Heart left ventricle (tissue), 16 donors: ENCODE data around the gene LRRC15. TPM values are rescaled to one million over a fixed set of nuclear protein-coding genes. Genes with fewer than 3 reads are reported as not detected.
A peak's percentile ranks its signal among the peaks of the same experiment; 100 is the strongest.

Source experiments
- ATAC-seq, 4 donors: fragments of 200-7000 bp; cut with Tn5 transposase; one replicate each; pipeline ENCODE4 v1.9.1; 2020 to 2022; ENCODE audit warnings: moderate library complexity in 4 of 4, mild to moderate bottlenecking in 3 of 4, moderate number of reproducible peaks in 1 of 4
- DNase-seq, 5 donors: peaks; one replicate each; pipeline ENCODE4 v3.0.0-alpha.2; 2020
- H3K27ac ChIP-seq, 12 donors: fragments of 200-600 bp; sonication (generic) in 4 of 12; one replicate each; pipeline versions ENCODE4 v1.5.0 to v1.8.0; 2016 to 2022; ENCODE audit warnings: mild to moderate bottlenecking in 2 of 12
- H3K27me3 ChIP-seq, 9 donors: fragments of 200-600 bp; sonication (generic) in 2 of 9; one replicate each; pipeline versions ENCODE4 v1.5.1 to v1.8.0; 2016 to 2022; ENCODE audit warnings: mild to moderate bottlenecking in 3 of 9
- H3K36me3 ChIP-seq, 9 donors: fragments of 200-600 bp; sonication (generic) in 2 of 9; one replicate each; pipeline versions ENCODE4 v1.5.0 to v1.8.0; 2018 to 2022; ENCODE audit warnings: mild to moderate bottlenecking in 2 of 9
- H3K4me1 ChIP-seq, 12 donors: fragments of 200-600 bp; sonication (generic) in 4 of 12; one replicate each; pipeline versions ENCODE4 v1.5.0 to v1.8.0; 2016 to 2022; ENCODE audit warnings: mild to moderate bottlenecking in 3 of 12
- H3K4me3 ChIP-seq, 12 donors: fragments of 200-600 bp; sonication (generic) in 4 of 12; one replicate each; pipeline versions ENCODE4 v1.5.0 to v1.8.0; 2017 to 2022; ENCODE audit warnings: mild to moderate bottlenecking in 9 of 12, moderate library complexity in 4 of 12
- H3K9me3 ChIP-seq, 12 donors: fragments of 200-600 bp; sonication (generic) in 4 of 12; one replicate each; pipeline versions ENCODE4 v1.5.0 to v1.8.0; 2016 to 2022; ENCODE audit warnings: mild to moderate bottlenecking in 1 of 12
- POLR2A ChIP-seq, 2 donors: fragments of 450-650 bp; IDR thresholded peaks; one replicate each; pipeline ENCODE4 v1.6.1; 2017; ENCODE audit warnings: antibody characterized with exemption in 2 of 2, mild to moderate bottlenecking in 2 of 2, moderate library complexity in 2 of 2
- WGBS, 4 donors: extraction: QIAGEN DNeasy Blood & Tissue Kit in 2 of 4; methylation state at CpG; one replicate each; pipeline versions ENCODE4 v1.1.5 to v1.1.7; 2013 to 2018; 5-methylcytosine and 5-hydroxymethylcytosine counted together
- intact Hi-C, 10 donors: fragments of 100-400 bp; cut with DNase I; formaldehyde crosslinking; loops; one replicate each; pipeline versions ENCODE4 v1.11.1 to v1.14.2; 2022
- polyA plus RNA-seq, 2 donors: library from polyadenylated mRNA; stranded (reverse); fragments of 200-250 nt; gene quantifications; one replicate each; pipeline ENCODE4 v1.2.3, GENCODE V29; 2013
- total RNA-seq, 9 donors: library from RNA; depleted of rRNA in 2 of 9; stranded (reverse); fragments of >200 nt in 2 of 9; fragmentation: NEBNext Ultra II Directional in 3 of 9; extraction: Animal tissue kit (Norgen Biotek cat#: 25700) in 3 of 9; gene quantifications; one replicate each; pipeline versions ENCODE4 v1.1.0 to v1.2.4, GENCODE V29; 2016 to 2023
- TF ChIP-seq, protein P1 (sequence below), 12 donors: fragments of 200-600 bp; sonication (generic) in 4 of 12; IDR thresholded peaks; one replicate each; pipeline versions ENCODE4 v1.5.0 to v1.8.0; 2018 to 2022; ENCODE audit warnings: antibody characterized with exemption in 12 of 12, mild to moderate bottlenecking in 5 of 12
- donor health status: ischemic (EF 13 %, LVEDD 7.1; RV severe dilation, severe dysfunction).
- donor health status: healthy with polysubstance abuse.
- donor health status: DM: no; HTN: yes; CAD: no.
- donor health status: DM: no; HTN: no; CAD: no.
- donor health status: ischemic (EF 25% LVEDD 6.9; RV normal size, moderate dysfunction).
- donor health status: ischemic (EF 25% LVEDD 5.7; RV mildly dilated, moderate dysfunction).
- donor health status: healthy.
- donor health status: DM: yes; HTN: yes; CAD: no.
- donor health status: ischemic (EF 35%, LVEDD 5.7; RV mildly dilated, moderate dysfunction).
- donor health status: nonischemic (EF 11% LVEDD 7.7; RV severe dilation, severe dysfunction).
- donor health status: DM: yes; HTN: yes; CAD: no.
- donor health status: PGD.
- donor health status: ischemic (EF 29% LVEDD 5.4; RV normal size, mild dysfunction).
- donor health status: nonischemic (EF 23%, LVEDD 6.1; RV moderate dilation, normal function).

The LRRC15 gene
- total and polyA plus RNA-seq, 11 donors: 0.04 to 1.9 (median 0.12) TPM; not detected in 1

GRCh38 chr3:194337965-194338753 lies 31.4 kb downstream of the LRRC15 start:
- H3K36me3 ChIP-seq: no peaks in the 10 kb centered on the region
- no peaks in the 10 kb centered on the region for H3K9me3 ChIP-seq
- intact Hi-C loops: loop anchor here in 6 of 10 donors (5.0 to 10.0 kb wide), 3 partner anchors 64 to 257 kb away; no protein-coding TSS in a partner anchor
- ATAC-seq: no peak
- peaks cover 0 to 18% (median 6%) of the 10 kb centered on the region in 9 donors for H3K27me3 ChIP-seq
- WGBS, 4 donors: 81 to 86% (median 82%) methylated on average over 13 of the region's 13 CpGs
- no peak overlapping the region for H3K4me3 ChIP-seq
- DNase-seq: no peak
- TF ChIP-seq POLR2A (IDR thresholded peaks at IDR 0.05): no peak
- H3K4me1 ChIP-seq: peaks cover 0 to 8% (median 5%) of the 10 kb centered on the region in 12 donors
- no peak overlapping the region for H3K27ac ChIP-seq

DNA sequence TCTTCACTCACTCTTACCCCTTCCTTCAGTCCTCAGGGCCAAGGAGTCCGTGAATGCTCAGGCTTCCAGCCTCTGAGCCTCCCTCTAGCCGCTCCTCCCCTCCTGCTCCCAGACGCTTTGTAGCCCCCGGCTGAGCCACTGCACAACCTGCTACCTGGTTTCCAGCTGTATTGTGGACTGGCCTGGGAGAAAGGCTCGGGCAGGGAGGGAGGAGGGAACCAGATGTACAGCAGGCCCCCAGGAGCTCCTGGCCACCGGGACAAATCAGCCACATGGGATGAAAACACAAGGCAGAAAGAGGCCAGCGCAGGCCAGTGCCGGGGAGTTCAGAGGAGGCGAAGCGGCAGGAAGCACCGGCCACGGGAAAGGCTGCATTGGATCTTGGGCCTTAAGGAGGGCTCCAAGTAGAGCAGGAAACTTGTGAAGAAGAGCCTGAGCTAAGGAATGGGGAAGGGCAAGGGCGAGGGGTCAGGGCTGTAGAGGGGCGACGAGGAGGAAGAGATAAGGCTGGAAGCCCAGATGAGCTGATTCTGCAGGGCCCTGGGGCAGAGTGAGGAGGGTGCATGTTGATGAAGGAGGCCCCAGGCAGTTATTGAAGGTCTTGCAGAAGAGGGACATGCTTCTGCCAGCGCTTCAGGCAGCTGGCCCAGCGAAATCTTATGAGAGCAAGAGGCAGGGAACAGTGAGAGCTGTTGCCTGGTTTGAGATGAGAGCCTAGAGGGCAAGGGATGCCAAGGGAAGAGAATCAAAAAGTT lies 32.8 kb downstream of the LRRC15 start:
- peaks cover 0 to 10% (median 5%) of the 10 kb centered on the region in 12 donors for H3K4me1 ChIP-seq
- no peak for TF ChIP-seq POLR2A (IDR thresholded peaks at IDR 0.05)
- TF ChIP-seq, protein P1, sequence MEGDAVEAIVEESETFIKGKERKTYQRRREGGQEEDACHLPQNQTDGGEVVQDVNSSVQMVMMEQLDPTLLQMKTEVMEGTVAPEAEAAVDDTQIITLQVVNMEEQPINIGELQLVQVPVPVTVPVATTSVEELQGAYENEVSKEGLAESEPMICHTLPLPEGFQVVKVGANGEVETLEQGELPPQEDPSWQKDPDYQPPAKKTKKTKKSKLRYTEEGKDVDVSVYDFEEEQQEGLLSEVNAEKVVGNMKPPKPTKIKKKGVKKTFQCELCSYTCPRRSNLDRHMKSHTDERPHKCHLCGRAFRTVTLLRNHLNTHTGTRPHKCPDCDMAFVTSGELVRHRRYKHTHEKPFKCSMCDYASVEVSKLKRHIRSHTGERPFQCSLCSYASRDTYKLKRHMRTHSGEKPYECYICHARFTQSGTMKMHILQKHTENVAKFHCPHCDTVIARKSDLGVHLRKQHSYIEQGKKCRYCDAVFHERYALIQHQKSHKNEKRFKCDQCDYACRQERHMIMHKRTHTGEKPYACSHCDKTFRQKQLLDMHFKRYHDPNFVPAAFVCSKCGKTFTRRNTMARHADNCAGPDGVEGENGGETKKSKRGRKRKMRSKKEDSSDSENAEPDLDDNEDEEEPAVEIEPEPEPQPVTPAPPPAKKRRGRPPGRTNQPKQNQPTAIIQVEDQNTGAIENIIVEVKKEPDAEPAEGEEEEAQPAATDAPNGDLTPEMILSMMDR (IDR thresholded peaks at IDR 0.05): no peak
- no peak for DNase-seq
- intact Hi-C loops: loop anchor here in 6 of 10 donors (5.0 to 10.0 kb wide), 3 partner anchors 66 to 258 kb away; no protein-coding TSS in a partner anchor
- H3K36me3 ChIP-seq: no peaks in the 10 kb centered on the region
- peaks cover 0 to 26% (median 13%) of the 10 kb centered on the region in 9 donors for H3K27me3 ChIP-seq
- H3K27ac ChIP-seq: no peak overlapping the region
- H3K4me3 ChIP-seq: no peak overlapping the region
- WGBS, 4 donors: 76 to 83% (median 81%) methylated on average over 17 of the region's 17 CpGs
- no peaks in the 10 kb centered on the region for H3K9me3 ChIP-seq
- ATAC-seq: no peak

DNA sequence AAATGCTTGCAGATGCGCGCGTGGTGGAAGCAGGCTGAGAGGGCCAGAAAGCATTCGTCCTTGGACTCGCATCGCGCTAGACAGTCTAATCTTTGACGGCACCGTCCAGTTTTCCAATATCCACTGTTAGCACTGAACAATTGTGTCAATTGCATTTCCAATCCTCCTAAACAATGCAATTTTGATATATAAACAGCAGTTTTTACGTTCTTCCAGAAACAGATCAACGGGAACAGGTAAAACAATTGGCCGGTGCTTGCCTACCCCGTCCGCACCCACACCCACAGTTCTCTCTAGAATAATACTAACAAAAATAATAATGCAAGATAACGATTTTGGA lies 35.6 kb downstream of the LRRC15 start:
- DNase-seq (no peak), ATAC-seq (no peak)
- Histone ChIP-seq H3K27ac (no peak overlapping the region), H3K36me3 (no peaks in the 10 kb centered on the region), H3K27me3 (peaks cover 0 to 35% (median 13%) of the 10 kb centered on the region in 9 donors), H3K4me3 (peak overlapping the region in 4 of 12 donors; percentile 37 to 56 (median 52)), H3K9me3 (no peaks in the 10 kb centered on the region), H3K4me1 (peaks cover 0 to 28% (median 11%) of the 10 kb centered on the region in 12 donors)
- TF ChIP-seq, protein P1 (IDR thresholded peaks at IDR 0.05): peak in 1 of 12 donors; percentile 14
- TF ChIP-seq POLR2A (IDR thresholded peaks at IDR 0.05): no peak
- intact Hi-C loops: loop anchor here (1.0 to 10.0 kb wide), 7 partner anchors 68 to 261 kb away; no protein-coding TSS in a partner anchor
- WGBS, 4 donors: 31 to 35% (median 35%) methylated on average over 15 of the region's 15 CpGs

DNA sequence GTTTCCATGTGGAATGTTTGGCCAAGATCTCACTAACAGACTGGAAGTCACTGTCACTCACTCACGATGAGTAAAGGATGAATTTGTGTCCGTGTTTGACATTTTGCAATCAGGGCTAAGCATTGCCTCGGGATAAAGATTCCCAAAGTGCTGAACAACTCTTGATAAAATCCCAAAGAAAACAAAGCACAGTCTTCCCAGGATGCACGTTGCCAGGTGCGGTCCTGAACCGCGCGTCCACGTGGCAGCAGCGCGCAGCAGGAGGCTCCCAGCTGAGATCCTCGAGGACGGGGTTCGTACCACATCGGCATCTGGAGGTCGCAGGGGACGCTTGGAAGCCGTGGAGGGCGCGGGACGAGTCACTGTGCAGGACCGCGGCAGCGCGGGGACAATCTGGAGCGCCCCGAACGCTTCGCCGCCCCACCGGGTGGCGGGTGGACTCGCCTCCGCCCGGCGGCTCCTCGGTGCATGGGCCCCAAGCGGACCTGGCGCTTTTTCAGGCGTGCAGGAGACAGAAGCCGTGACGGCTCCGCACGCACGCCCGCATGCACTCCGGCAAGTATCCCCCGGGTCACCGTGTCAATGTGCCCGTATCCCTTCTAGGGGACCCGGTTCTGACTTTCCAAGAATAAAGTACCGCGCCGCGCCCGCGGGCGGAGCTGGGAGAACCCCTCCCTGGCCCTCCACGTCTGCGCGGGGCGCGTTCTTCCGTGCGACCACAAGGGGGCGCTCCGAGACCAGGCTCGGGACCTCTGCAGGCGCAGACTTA lies 36.1 kb downstream of the LRRC15 start:
- WGBS, 4 donors: 3 to 5% (median 4%) methylated on average over 28 to 69 of the region's 69 CpGs
- H3K36me3 ChIP-seq: no peaks in the 10 kb centered on the region
- H3K4me1 ChIP-seq: peaks cover 0 to 28% (median 11%) of the 10 kb centered on the region in 12 donors
- intact Hi-C loops: loop anchor here (1.0 to 10.0 kb wide), 6 partner anchors 69 to 261 kb away; no protein-coding TSS in a partner anchor
- peak overlapping the region in 11 of 12 donors; percentile 3 to 56 (median 46) for H3K4me3 ChIP-seq
- DNase-seq: peak; percentile 82 to 94 (median 86)
- no peak for TF ChIP-seq POLR2A (IDR thresholded peaks at IDR 0.05)
- TF ChIP-seq, protein P1 (IDR thresholded peaks at IDR 0.05): peak; percentile 98 to 100 (median 99)
- peak; percentile 87 to 92 (median 90) for ATAC-seq
- no peak overlapping the region for H3K27ac ChIP-seq
- H3K9me3 ChIP-seq: no peaks in the 10 kb centered on the region
- peaks cover 0 to 35% (median 13%) of the 10 kb centered on the region in 9 donors for H3K27me3 ChIP-seq
